Endothelial cell of umbilical vein (primary cell): ENCODE measurements around the gene AMFR. TPM values are rescaled to one million over a fixed set of nuclear protein-coding genes. Genes with fewer than 3 reads are reported as not detected.

ENCODE experiments used
- BruUV-seq: library from RNA; stranded (reverse); fragments of 400-500 nt; replicated peaks from 2 replicates; lab custom pipeline; 2021; lab: Mats Ljungman, UMichigan
- CTCF ChIA-PET: fragments of 300-600, 350-600 bp; sonication (Branson Sonifier 250); formaldehyde crosslinking; loops from one replicate; lab custom pipeline; 2021; ENCODE audit warnings: antibody characterized with exemption, inconsistent platforms; lab: Charles Lee
- POLR2A ChIA-PET: fragments of 300-600, 350-600 bp; sonication (Branson Sonifier 250); formaldehyde crosslinking; loops from one replicate; lab custom pipeline; 2021; ENCODE audit warnings: antibody characterized with exemption, inconsistent platforms; lab: Charles Lee
- DNase-seq: peaks from one replicate; pipeline ENCODE4 v3.0.0-alpha.2; 2011; ENCODE audit warnings: low read depth, low spot score
- FAIRE-seq: peaks from 2 replicates; lab custom pipeline; 2011; peaks lifted over from hg19 to GRCh38; lab: Jason Lieb, UNC
- H2AFZ ChIP-seq: 2 replicates; pipeline ENCODE4 v1.6.0; 2012; ENCODE audit warnings: low read depth, low read length, control low read depth, inconsistent platforms
- H3K27ac ChIP-seq: 2 replicates; pipeline ENCODE4 v1.5.1; 2011; ENCODE audit warnings: low read depth, mild to moderate bottlenecking, control low read depth, low read length, moderate library complexity; ENCODE audit not compliant: insufficient read depth
- H3K27me3 ChIP-seq, 2 experiments: 2 replicates each; pipeline versions ENCODE4 v1.6.0 to v1.6.1; 2011; ENCODE audit warnings: low read length in 2 of 2, mixed read lengths in 1 of 2; ENCODE audit not compliant: control insufficient read depth in 2 of 2, insufficient read depth in 2 of 2
- H3K36me3 ChIP-seq, 2 experiments: 2 replicates in 1 of 2; 3 replicates in 1 of 2; pipeline ENCODE4 v1.5.1; 2011; ENCODE audit warnings: low read length in 2 of 2, mild to moderate bottlenecking in 1 of 2, moderate library complexity in 1 of 2; ENCODE audit not compliant: control insufficient read depth in 2 of 2, insufficient read depth in 2 of 2; ENCODE audit errors: extremely low read depth in 1 of 2
- H3K4me1 ChIP-seq: 3 replicates; pipeline ENCODE4 v1.5.1; 2011; ENCODE audit warnings: mild to moderate bottlenecking, low read length; ENCODE audit not compliant: control insufficient read depth, insufficient read depth; ENCODE audit errors: extremely low read depth
- H3K4me2 ChIP-seq: 2 replicates; pipeline ENCODE4 v1.6.1; 2011; ENCODE audit warnings: low read length, control low read depth, mixed read lengths; ENCODE audit not compliant: insufficient read depth
- H3K4me3 ChIP-seq, 3 experiments: fragments of 200-600 bp in 1 of 3; sonication (generic), shearing (Covaris generic) in 1 of 3; replicated peaks in 1 of 3; 2 replicates each; pipeline ENCODE4 v1.5.1; 2011 to 2016; ENCODE audit warnings: control low read depth in 3 of 3, low read length in 3 of 3, mild to moderate bottlenecking in 2 of 3, inconsistent platforms in 1 of 3, low read depth in 1 of 3, moderate library complexity in 1 of 3; ENCODE audit not compliant: insufficient read depth in 1 of 3
- H3K79me2 ChIP-seq: 2 replicates; pipeline ENCODE4 v1.6.0; 2012; ENCODE audit warnings: low read length, inconsistent platforms; ENCODE audit not compliant: control insufficient read depth, insufficient read depth
- H3K9ac ChIP-seq: replicated peaks from 2 replicates; pipeline ENCODE3; 2011; ENCODE audit warnings: low read length, control low read depth; ENCODE audit not compliant: insufficient read depth; ENCODE audit errors: extremely low read depth
- H3K9me1 ChIP-seq: replicated peaks from 3 replicates; pipeline ENCODE4 v1.6.0; 2011; ENCODE audit warnings: mild to moderate bottlenecking, low read length; ENCODE audit not compliant: control insufficient read depth, insufficient read depth; ENCODE audit errors: extremely low read depth
- H3K9me3 ChIP-seq: replicated peaks from 2 replicates; pipeline ENCODE4 v1.5.1; 2012; ENCODE audit warnings: low read length, inconsistent platforms; ENCODE audit not compliant: control insufficient read depth, insufficient read depth
- H4K20me1 ChIP-seq: replicated peaks from 2 replicates; pipeline ENCODE3; 2011; ENCODE audit warnings: mild to moderate bottlenecking, low read length; ENCODE audit not compliant: control insufficient read depth, insufficient read depth; ENCODE audit errors: extremely low read depth
- EZH2 ChIP-seq: IDR thresholded peaks from 2 replicates; pipeline ENCODE4 v1.6.1; 2012; ENCODE audit warnings: borderline replicate concordance, low read depth, mild to moderate bottlenecking, moderate library complexity, low read length, inconsistent platforms; ENCODE audit not compliant: severe bottlenecking
- FOS ChIP-seq: IDR thresholded peaks from 2 replicates; pipeline ENCODE4 v1.6.1; 2011; ENCODE audit warnings: mild to moderate bottlenecking, low read length, moderate library complexity, borderline replicate concordance; ENCODE audit not compliant: insufficient read depth
- GATA2 ChIP-seq: IDR thresholded peaks from 2 replicates; pipeline ENCODE4 v1.7.0; 2011; ENCODE audit warnings: low read depth, mild to moderate bottlenecking, moderate library complexity, mixed read lengths, low read length; ENCODE audit not compliant: insufficient read length, insufficient read depth
- JUN ChIP-seq: IDR thresholded peaks from 2 replicates; pipeline ENCODE4 v1.6.1; 2011; ENCODE audit warnings: borderline replicate concordance, low read depth; ENCODE audit not compliant: insufficient read length, insufficient read depth
- MYC ChIP-seq: IDR thresholded peaks from one replicate; pipeline ENCODE4 v1.6.1; 2011; ENCODE audit warnings: mild to moderate bottlenecking, low read depth, low read length
- POLR2A ChIP-seq: IDR thresholded peaks from 2 replicates; pipeline ENCODE4 v1.6.1; 2012; ENCODE audit warnings: low read depth, mild to moderate bottlenecking, control low read depth, low read length
- POLR2AphosphoS5 ChIP-seq: IDR thresholded peaks from 2 replicates; pipeline ENCODE4 v1.6.1; 2012; ENCODE audit warnings: low read depth, mild to moderate bottlenecking, control low read depth, low read length, moderate library complexity; ENCODE audit not compliant: insufficient read depth
- dilution Hi-C: fragments of 300-500 bp; cut with MboI; formaldehyde crosslinking; loops from one replicate; pipeline ENCODE4 v1.15.0; 2019; ENCODE audit warnings: low sequenced_read_pairs; ENCODE audit not compliant: extremely low pct_ligation_motif_present
- intact Hi-C: fragments of 100-400 bp; cut with micrococcal nuclease; formaldehyde crosslinking; loops from one replicate; pipeline ENCODE4 v1.10.0; 2022
- polyA plus RNA-seq, 4 experiments: library from polyadenylated mRNA; depleted of rRNA in 3 of 4; stranded (reverse) in 3 of 4; unstranded in 1 of 4; fragments of >200 nt; gene quantifications; 2 replicates each; pipeline versions ENCODE4 v1.2.1 to v1.2.3, GENCODE V29; 2011 to 2012; ENCODE audit warnings: missing spikeins in 1 of 4
- total RNA-seq: library from RNA; stranded (reverse); gene quantifications from 2 replicates; pipeline ENCODE4 v1.2.3, GENCODE V29; 2021
- TF ChIP-seq, protein P1 (sequence below): IDR thresholded peaks from 2 replicates; pipeline ENCODE4 v1.6.1; 2011; ENCODE audit not compliant: insufficient read depth, insufficient read length
- TF ChIP-seq, protein P2 (sequence below), 2 donors: IDR thresholded peaks; 1 replicate in 1 of 2; 2 replicates in 1 of 2; pipeline ENCODE4 v1.5.1; 2011; ENCODE audit warnings: low read length in 2 of 2, mild to moderate bottlenecking in 2 of 2, moderate library complexity in 2 of 2, control low read depth in 1 of 2, inconsistent platforms in 1 of 2, low read depth in 1 of 2; ENCODE audit not compliant: insufficient read depth in 1 of 2; ENCODE audit errors: extremely low read depth in 1 of 2

Gene AMFR
- total and polyA plus RNA-seq, 2 donors (not counting 3 experiments of a cell fraction or from before 2014, with no cell fraction given) = 66.5 to 71.7 TPM

DNA sequence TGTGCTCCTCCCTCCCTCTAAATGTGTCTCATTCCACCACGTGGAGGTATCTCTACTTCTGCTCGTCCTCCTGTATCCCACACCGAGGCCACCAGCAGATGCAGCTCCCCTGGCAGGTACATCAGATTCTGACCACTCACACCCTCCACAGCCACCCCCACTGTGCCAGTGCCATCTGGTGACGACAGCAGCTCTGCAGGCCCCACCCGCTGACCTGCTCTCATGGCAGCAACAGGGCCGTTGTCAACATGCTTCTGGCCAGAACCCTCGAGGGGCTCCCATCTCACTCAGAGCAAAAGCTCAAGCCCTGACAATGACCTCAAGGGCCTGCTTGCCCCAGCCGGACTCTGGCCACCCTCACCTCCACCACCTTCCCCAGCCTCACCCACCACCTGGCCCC lies 93.4 kb downstream of the AMFR start:
- Histone ChIP-seq H3K27me3 (no peaks in the 10 kb centered on the region), H3K79me2 (no peaks in the 10 kb centered on the region), H3K9me3 (no peaks in the 10 kb centered on the region), H3K27ac (no peak overlapping the region), H3K4me1 (no peaks in the 10 kb centered on the region), H3K9me1 (no peaks in the 10 kb centered on the region), H3K36me3 (no peaks in the 10 kb centered on the region), H3K4me3 (no peak overlapping the region), H4K20me1 (no peaks in the 10 kb centered on the region), H3K4me2 (no peak overlapping the region), H3K9ac (no peak overlapping the region), H2AFZ (no peak overlapping the region)
- POLR2A ChIA-PET = no interaction called here
- FAIRE-seq = no peak
- intact Hi-C loops (loop anchor here (1.0 to 2.0 kb wide), 2 partner anchors 24 to 371 kb away; no protein-coding TSS in a partner anchor), dilution Hi-C loops (no loop called here)
- no peak for TF ChIP-seq POLR2A
- no peak for TF ChIP-seq FOS
- no peak for TF ChIP-seq EZH2
- TF ChIP-seq, protein P1, sequence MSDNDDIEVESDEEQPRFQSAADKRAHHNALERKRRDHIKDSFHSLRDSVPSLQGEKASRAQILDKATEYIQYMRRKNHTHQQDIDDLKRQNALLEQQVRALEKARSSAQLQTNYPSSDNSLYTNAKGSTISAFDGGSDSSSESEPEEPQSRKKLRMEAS = no peak
- TF ChIP-seq, protein P2, sequence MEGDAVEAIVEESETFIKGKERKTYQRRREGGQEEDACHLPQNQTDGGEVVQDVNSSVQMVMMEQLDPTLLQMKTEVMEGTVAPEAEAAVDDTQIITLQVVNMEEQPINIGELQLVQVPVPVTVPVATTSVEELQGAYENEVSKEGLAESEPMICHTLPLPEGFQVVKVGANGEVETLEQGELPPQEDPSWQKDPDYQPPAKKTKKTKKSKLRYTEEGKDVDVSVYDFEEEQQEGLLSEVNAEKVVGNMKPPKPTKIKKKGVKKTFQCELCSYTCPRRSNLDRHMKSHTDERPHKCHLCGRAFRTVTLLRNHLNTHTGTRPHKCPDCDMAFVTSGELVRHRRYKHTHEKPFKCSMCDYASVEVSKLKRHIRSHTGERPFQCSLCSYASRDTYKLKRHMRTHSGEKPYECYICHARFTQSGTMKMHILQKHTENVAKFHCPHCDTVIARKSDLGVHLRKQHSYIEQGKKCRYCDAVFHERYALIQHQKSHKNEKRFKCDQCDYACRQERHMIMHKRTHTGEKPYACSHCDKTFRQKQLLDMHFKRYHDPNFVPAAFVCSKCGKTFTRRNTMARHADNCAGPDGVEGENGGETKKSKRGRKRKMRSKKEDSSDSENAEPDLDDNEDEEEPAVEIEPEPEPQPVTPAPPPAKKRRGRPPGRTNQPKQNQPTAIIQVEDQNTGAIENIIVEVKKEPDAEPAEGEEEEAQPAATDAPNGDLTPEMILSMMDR (IDR thresholded peaks at IDR 0.05; ENCODE audit: extremely low read depth in 1 of 2, insufficient read depth in 1 of 2, low read depth in 1 of 2, low read length in 2 of 2) = no peak
- TF ChIP-seq GATA2 = no peak
- TF ChIP-seq MYC = no peak
- no peak for TF ChIP-seq JUN
- no peak for TF ChIP-seq POLR2AphosphoS5
- CTCF ChIA-PET = interaction anchor here (0.9 to 1.6 kb wide), 3 partner anchors 24 to 370 kb away, joined by 4 to 25 read pairs (median 11); no protein-coding TSS in a partner anchor
- BruUV-seq = no TSS peak
- DNase-seq = no peak
